ENCODE data around the gene NMRK2.
"Not testable (repeated sequence)": the region's sequence is repeated elsewhere in the genome, so short reads cannot be mapped to it uniquely, and the experiment has no call there.

The NMRK2 gene

DNA sequence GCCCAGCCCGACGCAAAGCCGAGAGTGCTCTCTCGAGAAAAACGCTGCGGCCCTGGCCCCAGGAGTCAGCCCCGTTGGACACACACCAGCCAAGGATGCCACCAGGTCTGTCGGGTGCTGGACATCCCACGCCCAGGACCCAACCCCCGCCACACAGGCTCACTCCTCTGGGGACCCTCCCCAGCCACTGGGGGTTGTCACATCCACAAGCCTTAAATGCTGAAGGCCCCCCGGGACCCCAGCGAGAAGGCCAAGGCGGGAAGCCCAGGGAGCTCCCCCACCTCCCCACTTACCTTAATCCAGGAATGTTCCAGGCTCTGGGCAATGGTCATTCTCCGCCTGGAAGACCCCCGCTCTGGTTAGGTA, 26.9 kb downstream of the NMRK2 start:
- H3K9me3 Mint-ChIP-seq: no peaks in the 10 kb centered on the region

DNA sequence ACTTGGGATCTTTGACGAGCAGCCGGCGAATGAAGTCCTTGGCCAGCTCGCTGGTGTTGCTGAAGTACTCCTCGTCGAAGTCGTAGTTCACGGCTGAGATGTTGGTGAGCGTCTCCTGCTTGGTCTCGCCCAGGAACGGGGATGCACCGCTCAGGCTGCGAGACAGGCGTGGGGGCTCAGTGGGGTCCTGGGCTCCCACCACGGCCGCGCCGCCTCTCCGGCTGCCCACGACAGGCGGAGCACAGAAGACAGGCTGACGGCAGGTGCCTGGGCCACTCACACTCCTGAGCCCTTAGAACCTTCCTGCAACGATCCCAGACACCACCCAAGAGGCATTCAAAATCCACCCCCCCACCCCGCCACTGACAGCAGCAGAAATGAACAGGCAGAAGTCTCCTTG, 28.1 kb downstream of the NMRK2 start:
- Mint-ChIP-seq H3K4me3 (no peak overlapping the region), H3K9me3 (no peaks in the 10 kb centered on the region)

More for the DNA sequence above, 26.9 kb downstream of the NMRK2 start:
- Mint-ChIP-seq H3K27me3 (ENCODE audit: low read depth, poor library complexity) (no peaks in the 10 kb centered on the region), H3K4me3 (no peak overlapping the region), H3K27ac (no peak overlapping the region), H3K4me1 (no peaks in the 10 kb centered on the region), H3K36me3 (ENCODE audit: low read depth) (peaks cover 21% of the 10 kb centered on the region)
- no peak for DNase-seq
- TF ChIP-seq, protein P1, sequence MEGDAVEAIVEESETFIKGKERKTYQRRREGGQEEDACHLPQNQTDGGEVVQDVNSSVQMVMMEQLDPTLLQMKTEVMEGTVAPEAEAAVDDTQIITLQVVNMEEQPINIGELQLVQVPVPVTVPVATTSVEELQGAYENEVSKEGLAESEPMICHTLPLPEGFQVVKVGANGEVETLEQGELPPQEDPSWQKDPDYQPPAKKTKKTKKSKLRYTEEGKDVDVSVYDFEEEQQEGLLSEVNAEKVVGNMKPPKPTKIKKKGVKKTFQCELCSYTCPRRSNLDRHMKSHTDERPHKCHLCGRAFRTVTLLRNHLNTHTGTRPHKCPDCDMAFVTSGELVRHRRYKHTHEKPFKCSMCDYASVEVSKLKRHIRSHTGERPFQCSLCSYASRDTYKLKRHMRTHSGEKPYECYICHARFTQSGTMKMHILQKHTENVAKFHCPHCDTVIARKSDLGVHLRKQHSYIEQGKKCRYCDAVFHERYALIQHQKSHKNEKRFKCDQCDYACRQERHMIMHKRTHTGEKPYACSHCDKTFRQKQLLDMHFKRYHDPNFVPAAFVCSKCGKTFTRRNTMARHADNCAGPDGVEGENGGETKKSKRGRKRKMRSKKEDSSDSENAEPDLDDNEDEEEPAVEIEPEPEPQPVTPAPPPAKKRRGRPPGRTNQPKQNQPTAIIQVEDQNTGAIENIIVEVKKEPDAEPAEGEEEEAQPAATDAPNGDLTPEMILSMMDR (IDR thresholded peaks at IDR 0.05): no peak

DNA sequence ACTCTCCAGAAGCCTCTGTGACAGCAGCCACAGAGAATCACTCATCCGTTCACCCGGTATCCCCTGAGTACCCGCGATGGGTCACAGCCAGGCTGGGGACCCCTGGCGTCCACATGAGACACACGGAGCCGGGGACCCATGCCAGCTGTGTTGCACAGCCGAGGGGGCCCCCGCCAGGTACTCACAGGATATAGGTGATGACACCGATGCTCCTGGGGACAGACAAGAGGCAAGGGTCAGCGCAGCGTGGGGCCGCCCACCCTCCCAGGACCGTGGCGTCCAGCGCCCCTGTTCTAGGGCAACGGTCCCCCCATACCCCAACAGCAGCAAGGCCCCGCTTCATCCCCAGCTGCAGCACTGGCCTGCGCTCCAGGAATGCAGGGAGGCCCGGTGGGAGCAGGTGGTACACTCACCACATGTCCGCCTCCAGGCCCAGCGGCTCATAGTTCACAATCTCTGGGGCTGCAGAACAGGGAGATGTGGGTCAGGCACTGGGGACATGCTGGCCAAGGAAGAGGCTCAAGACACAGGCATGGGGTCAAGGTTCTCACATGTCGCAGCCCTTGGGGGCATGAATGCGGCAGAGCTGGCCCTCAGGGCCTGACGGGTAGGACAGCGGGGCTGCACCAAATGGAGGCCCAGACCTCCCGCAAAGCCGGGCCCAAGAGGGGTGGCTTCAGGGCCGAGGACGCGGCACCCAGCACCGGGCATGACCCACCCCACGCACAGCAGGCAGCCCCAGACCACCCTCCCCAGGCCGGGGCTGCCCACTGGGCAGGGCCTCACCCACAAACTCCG, 30.8 kb downstream of the NMRK2 start:
- no peaks in the 10 kb centered on the region for H3K27me3 Mint-ChIP-seq (ENCODE audit: low read depth, poor library complexity)
- H3K27ac Mint-ChIP-seq: no peak overlapping the region
- H3K36me3 Mint-ChIP-seq (ENCODE audit: low read depth): peaks cover 39% of the 10 kb centered on the region
- H3K4me1 Mint-ChIP-seq: peaks cover 12% of the 10 kb centered on the region
- no peak for DNase-seq
- TF ChIP-seq, protein P1 (IDR thresholded peaks at IDR 0.05): no peak
- no peak overlapping the region for H3K4me3 Mint-ChIP-seq
- H3K9me3 Mint-ChIP-seq: no peaks in the 10 kb centered on the region

More for the DNA sequence above, 28.1 kb downstream of the NMRK2 start:
- Mint-ChIP-seq H3K27ac (no peak overlapping the region), H3K27me3 (ENCODE audit: low read depth, poor library complexity) (no peaks in the 10 kb centered on the region), H3K36me3 (ENCODE audit: low read depth) (peaks cover 31% of the 10 kb centered on the region), H3K4me1 (no peaks in the 10 kb centered on the region)
- TF ChIP-seq, protein P1 (IDR thresholded peaks at IDR 0.05): no peak
- no peak for DNase-seq

DNA sequence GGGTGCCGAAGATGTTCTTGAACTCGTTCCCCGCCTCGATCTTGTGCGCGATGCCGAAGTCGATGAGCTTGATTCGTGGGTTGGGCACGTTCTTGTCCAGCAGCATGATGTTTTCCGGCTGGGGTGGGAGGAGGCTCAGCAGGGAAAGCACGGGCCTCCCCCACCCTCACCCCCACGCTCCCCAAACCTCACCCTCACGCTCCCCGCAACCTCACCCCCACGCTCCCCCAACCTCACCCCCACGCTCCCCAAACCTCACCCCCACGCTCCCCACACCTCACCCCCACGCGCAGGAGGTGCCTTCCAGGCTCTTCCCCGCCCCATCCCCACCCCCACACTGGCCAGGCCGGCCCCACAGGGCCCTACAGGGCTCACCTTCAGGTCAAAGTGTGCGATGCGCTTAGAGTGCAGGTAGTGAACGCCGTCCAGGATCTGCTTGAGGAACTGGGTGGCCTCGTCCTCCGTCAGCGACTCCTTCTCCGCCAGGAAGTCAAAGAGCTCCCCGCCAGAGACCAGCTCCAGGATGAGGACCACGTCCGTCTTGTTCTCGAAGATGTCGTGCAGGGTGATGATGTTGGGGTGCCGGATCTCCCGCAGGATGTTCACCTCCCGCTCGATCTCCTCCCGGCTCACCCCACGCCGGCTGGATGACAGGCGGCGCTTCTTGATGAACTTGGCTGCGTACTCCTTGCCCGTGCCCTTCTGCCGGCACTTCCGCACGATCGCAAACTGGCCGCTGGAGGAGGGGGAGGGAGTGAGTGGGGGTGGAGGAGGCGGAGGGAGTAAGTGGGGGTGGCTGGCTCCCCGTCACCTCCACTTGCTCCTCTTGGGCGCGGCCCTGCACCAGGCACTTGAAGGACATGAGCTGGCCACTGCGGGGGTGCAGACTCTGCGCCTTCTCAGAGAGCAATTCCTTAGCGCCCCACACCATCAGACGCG, 31.7 kb downstream of the NMRK2 start:
- H3K4me3 Mint-ChIP-seq: no peak overlapping the region
- no peaks in the 10 kb centered on the region for H3K27me3 Mint-ChIP-seq (ENCODE audit: low read depth, poor library complexity)
- DNase-seq: no peak
- H3K9me3 Mint-ChIP-seq: no peaks in the 10 kb centered on the region
- H3K36me3 Mint-ChIP-seq (ENCODE audit: low read depth): peaks cover 39% of the 10 kb centered on the region
- peak overlapping the region; percentile 71 for H3K27ac Mint-ChIP-seq
- TF ChIP-seq, protein P1 (IDR thresholded peaks at IDR 0.05): no peak
- H3K4me1 Mint-ChIP-seq: peaks cover 21% of the 10 kb centered on the region

DNA sequence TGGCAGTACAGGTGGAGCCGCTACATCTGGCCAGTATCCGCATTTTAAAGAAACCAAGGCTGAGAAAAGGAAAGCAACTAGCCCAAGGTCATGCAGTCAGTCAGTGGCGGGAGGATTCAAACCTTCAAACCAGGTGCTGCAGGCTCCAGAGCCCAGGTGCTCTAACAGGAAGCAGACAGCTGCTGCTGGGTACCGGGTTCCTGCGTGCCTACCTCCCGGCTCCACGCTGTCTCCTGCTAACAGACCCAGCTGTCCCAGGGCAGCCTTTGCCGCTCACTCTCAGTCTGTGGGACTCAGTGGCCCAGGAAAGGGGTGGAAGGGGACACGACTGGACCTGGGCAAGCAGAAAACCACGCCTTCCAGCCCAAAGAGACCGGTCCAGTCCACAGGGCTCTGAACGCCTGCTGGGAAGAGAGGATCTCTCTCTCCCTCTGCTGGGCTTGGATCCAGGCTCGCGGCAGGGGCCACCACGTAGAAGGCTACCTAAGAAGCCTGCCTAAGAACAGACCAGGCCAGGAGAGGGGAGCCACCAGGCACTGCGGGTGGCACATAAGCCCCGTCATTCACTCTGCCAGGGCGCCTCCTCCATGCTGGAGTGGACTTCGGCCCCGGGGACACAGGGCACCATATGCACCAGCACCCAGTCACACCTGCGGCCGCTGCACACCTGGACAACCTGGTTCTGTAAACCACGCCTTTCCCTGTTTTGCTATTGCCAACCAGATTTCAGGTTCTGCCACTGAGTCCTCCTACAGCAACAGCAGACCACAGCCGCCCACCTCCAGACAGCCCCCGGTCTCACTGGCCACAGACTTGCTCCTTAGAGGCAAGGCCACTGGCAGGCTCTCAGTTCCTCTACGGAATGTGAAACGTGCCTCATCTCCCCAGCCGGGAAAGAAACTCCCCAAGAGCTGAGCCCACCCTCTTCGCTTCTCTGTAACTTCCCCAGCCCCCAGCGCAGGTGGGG, 33.5 kb downstream of the NMRK2 start:
- Mint-ChIP-seq H3K27me3 (ENCODE audit: low read depth, poor library complexity) (peaks cover 4% of the 10 kb centered on the region), H3K9me3 (no peaks in the 10 kb centered on the region), H3K36me3 (ENCODE audit: low read depth) (peaks cover 39% of the 10 kb centered on the region), H3K4me3 (no peak overlapping the region), H3K4me1 (peaks cover 33% of the 10 kb centered on the region), H3K27ac (peak overlapping the region; percentile 86)
- no peak for DNase-seq
- TF ChIP-seq, protein P1 (IDR thresholded peaks at IDR 0.05): no peak

DNA sequence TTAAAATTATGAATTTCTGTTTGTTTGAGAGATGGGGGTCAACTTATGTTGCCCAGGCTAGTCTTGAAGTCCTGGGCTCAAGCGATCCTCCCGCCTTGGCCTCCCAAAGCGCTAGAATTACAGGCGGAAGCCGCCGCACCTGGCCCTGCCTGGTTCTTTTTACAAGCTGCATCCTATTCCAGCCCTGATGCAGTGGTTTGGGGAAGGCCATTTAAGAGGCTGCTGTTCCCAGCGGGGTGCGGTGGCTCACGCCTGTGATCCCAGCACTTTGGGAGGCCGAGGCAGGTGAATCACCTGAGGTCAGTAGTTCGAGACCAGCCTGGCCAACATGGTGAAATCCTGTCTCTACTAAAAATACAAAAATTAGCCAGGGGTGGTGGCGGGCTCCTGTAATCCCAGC, 35.1 kb downstream of the NMRK2 start:
- peaks cover 35% of the 10 kb centered on the region for H3K4me1 Mint-ChIP-seq
- H3K4me3 Mint-ChIP-seq: peak overlapping the region; percentile 89
- not testable (repeated sequence) for H3K9me3 Mint-ChIP-seq; H3K27me3 Mint-ChIP-seq (ENCODE audit: low read depth, poor library complexity); DNase-seq
- peaks cover 33% of the 10 kb centered on the region for H3K36me3 Mint-ChIP-seq (ENCODE audit: low read depth)
- H3K27ac Mint-ChIP-seq: peak overlapping the region; percentile 99

All from nephron progenitor cell (in vitro differentiated cells).